Hepatocyte (in vitro differentiated cells): ENCODE data around the gene STK10. TPM values are rescaled to one million over a fixed set of nuclear protein-coding genes. Genes with fewer than 3 reads are reported as not detected.

Experiments
- DNase-seq: peaks from one replicate; pipeline ENCODE4 v3.0.0-alpha.2; 2016; ENCODE audit warnings: low spot score
- H2AFZ ChIP-seq: fragments of 200-600 bp; sonication (generic); 2 replicates; pipeline ENCODE4 v1.6.0; 2016; ENCODE audit warnings: antibody characterized with exemption, mild to moderate bottlenecking
- H3K27ac ChIP-seq: fragments of 200-600 bp; sonication (generic); 2 replicates; pipeline ENCODE4 v1.5.1; 2016; ENCODE audit warnings: mild to moderate bottlenecking
- H3K27me3 ChIP-seq: fragments of 200-600 bp; sonication (generic); 2 replicates; pipeline ENCODE4 v1.6.1; 2016
- H3K36me3 ChIP-seq: fragments of 200-600 bp; sonication (generic); replicated peaks from 2 replicates; pipeline ENCODE4 v1.5.1; 2016; ENCODE audit warnings: low read depth; ENCODE audit not compliant: insufficient read depth
- H3K4me1 ChIP-seq: fragments of 200-600 bp; sonication (generic); 2 replicates; pipeline ENCODE4 v1.5.1; 2016; ENCODE audit warnings: mild to moderate bottlenecking, moderate library complexity; ENCODE audit not compliant: insufficient read depth
- H3K4me2 ChIP-seq: fragments of 200-600 bp; sonication (generic); 2 replicates; pipeline ENCODE4 v1.6.0; 2016
- H3K4me3 ChIP-seq: fragments of 200-600 bp; sonication (generic); 2 replicates; pipeline ENCODE4 v1.5.1; 2016; ENCODE audit warnings: mild to moderate bottlenecking
- H3K79me2 ChIP-seq: fragments of 200-600 bp; sonication (generic); 2 replicates; pipeline ENCODE4 v1.6.0; 2017; ENCODE audit warnings: mild to moderate bottlenecking
- H3K9me2 ChIP-seq: fragments of 200-600 bp; sonication (generic); replicated peaks from 2 replicates; pipeline ENCODE4 v1.6.0; 2017; ENCODE audit warnings: mild to moderate bottlenecking; ENCODE audit not compliant: insufficient read depth
- H3K9me3 ChIP-seq: fragments of 200-600 bp; sonication (generic); 2 replicates; pipeline ENCODE4 v1.5.1; 2016; ENCODE audit warnings: low read depth, mild to moderate bottlenecking
- H4K20me1 ChIP-seq: fragments of 200-600 bp; sonication (generic); 2 replicates; pipeline ENCODE4 v1.6.0; 2016; ENCODE audit warnings: mild to moderate bottlenecking; ENCODE audit not compliant: insufficient read depth, poor library complexity, severe bottlenecking
- EZH2 ChIP-seq: fragments of 200-600 bp; sonication (generic); IDR thresholded peaks from 2 replicates; pipeline ENCODE4 v1.6.1; 2016; ENCODE audit warnings: antibody characterized with exemption, mild to moderate bottlenecking, borderline replicate concordance
- EZH2phosphoT487 ChIP-seq: fragments of 200-600 bp; sonication (generic); IDR thresholded peaks from one replicate; pipeline ENCODE4 v1.6.1; 2018; ENCODE audit warnings: antibody characterized with exemption, mild to moderate bottlenecking, low read depth, moderate library complexity; ENCODE audit not compliant: unreplicated experiment, severe bottlenecking
- WGBS: methylation state at CpG from one replicate; pipeline ENCODE4 v1.1.6; 2016; ENCODE audit warnings: low lambda C conversion rate; ENCODE audit errors: missing lambda C conversion rate; 5-methylcytosine and 5-hydroxymethylcytosine counted together
- polyA plus RNA-seq: library from polyadenylated mRNA; unstranded; fragments of >200 nt; fragmentation: Nextera tagmentation; extraction: Ambion mirVana; gene quantifications from 2 replicates; pipeline ENCODE4 v1.2.1, GENCODE V29; 2016
- total RNA-seq: library from RNA; depleted of rRNA; stranded (reverse); fragments of >200 nt; gene quantifications from 2 replicates; pipeline ENCODE4 v1.2.3, GENCODE V29; 2014
- TF ChIP-seq, protein P1 (sequence below): fragments of 200-600 bp; sonication (generic); IDR thresholded peaks from 2 replicates; pipeline ENCODE4 v1.5.1; 2016; ENCODE audit warnings: antibody characterized with exemption, mild to moderate bottlenecking; ENCODE audit not compliant: poor library complexity

Gene STK10
- total and polyA plus RNA-seq, 2 experiments from 2014 or later: 11.3 to 19.3 TPM

- no peak for TF ChIP-seq EZH2
- no peak overlapping the region for H3K4me3 ChIP-seq
- WGBS: 72% methylated on average over 5 of the region's 5 CpGs
- peaks cover 96% of the 10 kb centered on the region for H4K20me1 ChIP-seq
- H3K9me2 ChIP-seq: no peaks in the 10 kb centered on the region
- H3K4me1 ChIP-seq: peaks cover 30% of the 10 kb centered on the region
- no peak overlapping the region for H3K27ac ChIP-seq
- no peak overlapping the region for H2AFZ ChIP-seq
- no peaks in the 10 kb centered on the region for H3K9me3 ChIP-seq
- no peak overlapping the region for H3K4me2 ChIP-seq
- H3K36me3 ChIP-seq: no peaks in the 10 kb centered on the region
- DNase-seq: no peak
- peaks cover 100% of the 10 kb centered on the region for H3K79me2 ChIP-seq
- H3K27me3 ChIP-seq: no peaks in the 10 kb centered on the region
These were observed 188.1 kb downstream of the STK10 start for GRCh38 chr5:171999877-172000276.

- no peak overlapping the region for H3K4me2 ChIP-seq
- H3K27ac ChIP-seq: no peak overlapping the region
- WGBS: 93% methylated on average over 2 of the region's 2 CpGs
These were observed 188.9 kb downstream of the STK10 start for GRCh38 chr5:171999100-171999499.

GRCh38 chr5:171997011-171997410 lies 191.0 kb downstream of the STK10 start:
- Histone ChIP-seq H3K4me1 (peaks cover 12% of the 10 kb centered on the region), H3K27ac (peak overlapping the region; percentile 46), H2AFZ (no peak overlapping the region), H4K20me1 (peaks cover 94% of the 10 kb centered on the region), H3K27me3 (no peaks in the 10 kb centered on the region), H3K9me2 (no peaks in the 10 kb centered on the region), H3K9me3 (no peaks in the 10 kb centered on the region), H3K4me2 (peak overlapping the region; percentile 23), H3K36me3 (no peaks in the 10 kb centered on the region), H3K4me3 (no peak overlapping the region), H3K79me2 (peaks cover 100% of the 10 kb centered on the region)
- TF ChIP-seq EZH2: no peak
- WGBS: 72% methylated on average over 3 of the region's 3 CpGs
- no peak for DNase-seq

More at GRCh38 chr5:171999100-171999499, 188.9 kb downstream of the STK10 start:
- Histone ChIP-seq H3K9me2 (no peaks in the 10 kb centered on the region), H3K4me3 (no peak overlapping the region), H2AFZ (no peak overlapping the region), H3K36me3 (no peaks in the 10 kb centered on the region), H3K27me3 (no peaks in the 10 kb centered on the region), H3K4me1 (peaks cover 22% of the 10 kb centered on the region), H3K9me3 (no peaks in the 10 kb centered on the region), H3K79me2 (peaks cover 100% of the 10 kb centered on the region), H4K20me1 (peaks cover 95% of the 10 kb centered on the region)
- no peak for DNase-seq
- TF ChIP-seq EZH2phosphoT487: no peak
- no peak for TF ChIP-seq EZH2
- TF ChIP-seq, protein P1, sequence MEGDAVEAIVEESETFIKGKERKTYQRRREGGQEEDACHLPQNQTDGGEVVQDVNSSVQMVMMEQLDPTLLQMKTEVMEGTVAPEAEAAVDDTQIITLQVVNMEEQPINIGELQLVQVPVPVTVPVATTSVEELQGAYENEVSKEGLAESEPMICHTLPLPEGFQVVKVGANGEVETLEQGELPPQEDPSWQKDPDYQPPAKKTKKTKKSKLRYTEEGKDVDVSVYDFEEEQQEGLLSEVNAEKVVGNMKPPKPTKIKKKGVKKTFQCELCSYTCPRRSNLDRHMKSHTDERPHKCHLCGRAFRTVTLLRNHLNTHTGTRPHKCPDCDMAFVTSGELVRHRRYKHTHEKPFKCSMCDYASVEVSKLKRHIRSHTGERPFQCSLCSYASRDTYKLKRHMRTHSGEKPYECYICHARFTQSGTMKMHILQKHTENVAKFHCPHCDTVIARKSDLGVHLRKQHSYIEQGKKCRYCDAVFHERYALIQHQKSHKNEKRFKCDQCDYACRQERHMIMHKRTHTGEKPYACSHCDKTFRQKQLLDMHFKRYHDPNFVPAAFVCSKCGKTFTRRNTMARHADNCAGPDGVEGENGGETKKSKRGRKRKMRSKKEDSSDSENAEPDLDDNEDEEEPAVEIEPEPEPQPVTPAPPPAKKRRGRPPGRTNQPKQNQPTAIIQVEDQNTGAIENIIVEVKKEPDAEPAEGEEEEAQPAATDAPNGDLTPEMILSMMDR: no peak

DNA sequence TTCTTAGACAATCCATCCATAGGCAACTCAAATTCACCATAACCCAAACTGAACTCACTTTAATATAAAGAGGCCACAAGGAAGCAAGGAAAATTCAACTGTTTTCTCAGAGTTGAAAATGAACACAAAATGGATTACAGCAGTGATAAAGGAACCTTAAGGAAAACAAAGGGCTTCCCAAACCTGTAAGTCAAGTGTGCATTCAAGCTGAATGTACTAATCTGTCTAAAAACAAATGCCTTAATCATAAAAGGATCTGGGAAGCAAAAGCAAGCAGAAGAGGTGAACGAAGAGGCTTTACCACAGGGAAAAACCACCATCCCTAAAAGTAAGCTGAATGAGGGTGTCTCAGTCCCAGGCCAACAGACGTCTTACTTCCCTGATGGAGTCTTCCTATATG lies 195.2 kb downstream of the STK10 start:
- Histone ChIP-seq H4K20me1 (peaks cover 91% of the 10 kb centered on the region), H3K4me3 (no peak overlapping the region), H2AFZ (no peak overlapping the region), H3K9me2 (no peaks in the 10 kb centered on the region), H3K36me3 (no peaks in the 10 kb centered on the region), H3K79me2 (peaks cover 100% of the 10 kb centered on the region), H3K27me3 (no peaks in the 10 kb centered on the region), H3K9me3 (no peaks in the 10 kb centered on the region), H3K4me2 (no peak overlapping the region), H3K27ac (no peak overlapping the region), H3K4me1 (peaks cover 12% of the 10 kb centered on the region)
- 67% methylated on average over 2 of the region's 2 CpGs for WGBS
- no peak for DNase-seq
- TF ChIP-seq, protein P1: no peak
- TF ChIP-seq EZH2phosphoT487 (no peak), EZH2 (no peak)
